ENCODE results near the gene PIAS1. TPM values are rescaled to one million over a fixed set of nuclear protein-coding genes. Genes with fewer than 3 reads are reported as not detected.

Gene PIAS1
- total RNA-seq, 4 donors from 2014 or later, result 19.9 to 69.2 (median 26.6) TPM

DNA sequence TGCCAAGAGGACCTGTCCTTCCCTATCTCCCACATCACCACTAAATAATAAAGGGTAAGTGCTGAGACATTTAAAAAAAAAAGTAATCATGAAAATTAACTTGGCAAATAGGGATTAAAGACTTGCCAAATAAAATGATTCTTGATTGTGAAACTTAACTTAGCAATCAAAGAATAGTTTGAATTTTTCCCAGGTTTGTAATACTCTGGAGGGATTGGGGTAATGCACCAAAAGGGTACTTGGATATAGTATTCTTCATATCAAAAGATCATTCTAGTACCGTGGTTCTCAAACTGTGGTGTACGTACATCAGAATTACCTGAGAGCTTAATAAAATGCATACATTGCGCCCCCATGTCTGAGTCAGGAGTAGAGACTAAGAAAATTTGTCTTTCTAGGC, 122.5 kb downstream of the PIAS1 start:
- Histone ChIP-seq H3K27me3 (no peaks in the 10 kb centered on the region), H3K36me3 (peaks cover 8 to 96% (median 16%) of the 10 kb centered on the region in 3 donors), H3K9me3 (no peaks in the 10 kb centered on the region), H3K27ac (no peak overlapping the region), H3K4me1 (peaks cover 0 to 10% (median 0%) of the 10 kb centered on the region in 3 donors), H3K4me3 (no peak overlapping the region)
- intact Hi-C loops (cut with DNase I), result no loop called here
- DNase-seq, result no peak
- 90 to 91% methylated on average over 3 of the region's 3 CpGs for WGBS, 2 donors
- TF ChIP-seq CTCF (IDR thresholded peaks at IDR 0.05) (no peak), POLR2A (IDR thresholded peaks at IDR 0.05) (no peak)

DNA sequence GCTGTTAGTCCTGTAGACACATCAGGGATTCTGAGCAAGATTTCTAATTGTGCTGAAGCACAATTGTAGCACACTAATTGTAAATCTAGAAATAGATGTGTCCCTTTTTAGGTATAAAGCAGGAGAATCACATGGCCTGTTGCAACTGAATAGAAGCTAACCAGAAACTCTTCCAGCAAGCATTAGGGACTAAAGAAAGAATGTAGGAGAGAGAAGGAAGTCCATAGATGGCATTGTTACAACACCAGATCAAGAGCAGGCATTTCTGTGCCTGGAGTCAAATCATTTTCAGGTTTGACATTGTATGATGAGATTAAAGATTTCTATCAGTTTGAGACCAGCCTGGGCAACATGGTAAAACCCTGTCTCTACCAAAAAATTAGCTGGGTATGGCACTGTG, 123.6 kb downstream of the PIAS1 start:
- no peak overlapping the region for H3K4me3 ChIP-seq
- H3K27me3 ChIP-seq, result no peaks in the 10 kb centered on the region
- TF ChIP-seq POLR2A (IDR thresholded peaks at IDR 0.05) (no peak), CTCF (IDR thresholded peaks at IDR 0.05) (no peak)
- peaks cover 0 to 10% (median 0%) of the 10 kb centered on the region in 3 donors for H3K4me1 ChIP-seq
- no peak for DNase-seq
- intact Hi-C loops (cut with DNase I), result no loop called here
- peaks cover 10 to 97% (median 16%) of the 10 kb centered on the region in 3 donors for H3K36me3 ChIP-seq
- H3K27ac ChIP-seq, result peak overlapping the region in 2 of 4 donors; percentile 19 to 22
- H3K9me3 ChIP-seq, result no peaks in the 10 kb centered on the region

- TF ChIP-seq CTCF (IDR thresholded peaks at IDR 0.05) (no peak), POLR2A (IDR thresholded peaks at IDR 0.05) (no peak)
- WGBS, 2 donors, result 89 to 92% methylated on average over 5 of the region's 5 CpGs
- H3K4me3 ChIP-seq, result no peak overlapping the region
- H3K9me3 ChIP-seq, result no peaks in the 10 kb centered on the region
- H3K27ac ChIP-seq, result no peak overlapping the region
- DNase-seq, result no peak
- H3K27me3 ChIP-seq, result no peaks in the 10 kb centered on the region
- H3K4me1 ChIP-seq, result peaks cover 0 to 29% (median 18%) of the 10 kb centered on the region in 3 donors
- intact Hi-C loops (cut with DNase I), result no loop called here
- H3K36me3 ChIP-seq, result peaks cover 6 to 94% (median 10%) of the 10 kb centered on the region in 3 donors
Observed at GRCh38 chr15:68183616-68184315, 129.7 kb downstream of the PIAS1 start.

- TF ChIP-seq POLR2A (IDR thresholded peaks at IDR 0.05) (no peak), CTCF (IDR thresholded peaks at IDR 0.05) (no peak)
- peaks cover 0 to 30% (median 18%) of the 10 kb centered on the region in 3 donors for H3K4me1 ChIP-seq
- H3K36me3 ChIP-seq, result peaks cover 6 to 89% (median 10%) of the 10 kb centered on the region in 3 donors
- no peak overlapping the region for H3K4me3 ChIP-seq
- WGBS, 2 donors, result 85 to 94% methylated on average over 4 to 5 of the region's 5 CpGs
- H3K27me3 ChIP-seq, result no peaks in the 10 kb centered on the region
- no peak for DNase-seq
- intact Hi-C loops (cut with DNase I), result no loop called here
- H3K27ac ChIP-seq, result no peak overlapping the region
- H3K9me3 ChIP-seq, result no peaks in the 10 kb centered on the region
Observed at GRCh38 chr15:68184616-68185480, 130.7 kb downstream of the PIAS1 start.
